Aorta (tissue), 5 donors: Measurements from ENCODE around the gene SLC6A11. TPM values are rescaled to one million over a fixed set of nuclear protein-coding genes. Genes with fewer than 3 reads are reported as not detected.

Experiments
- ATAC-seq: fragments of 200-7000 bp; cut with Tn5 transposase; one replicate; pipeline ENCODE4 v1.9.1; 2022; ENCODE audit warnings: moderate library complexity; ENCODE audit not compliant: low FRiP score
- DNase-seq, 2 donors: peaks; one replicate each; pipeline ENCODE4 v3.0.0-alpha.2; 2020
- H3K27ac ChIP-seq, 2 donors: one replicate each; pipeline ENCODE4 v1.5.1; 2013; ENCODE audit warnings: low read length in 2 of 2, mild to moderate bottlenecking in 2 of 2, moderate library complexity in 2 of 2, control low read depth in 1 of 2, inconsistent platforms in 1 of 2, low read depth in 1 of 2
- H3K27me3 ChIP-seq, 2 donors: one replicate each; pipeline ENCODE4 v1.6.1; 2013; ENCODE audit warnings: control low read depth in 1 of 2, low read length in 1 of 2, mild to moderate bottlenecking in 1 of 2, moderate library complexity in 1 of 2; ENCODE audit not compliant: insufficient read depth in 2 of 2, control insufficient read depth in 1 of 2
- H3K36me3 ChIP-seq, 2 donors: one replicate each; pipeline ENCODE4 v1.6.1; 2013; ENCODE audit warnings: control low read depth in 1 of 2, low read length in 1 of 2, mild to moderate bottlenecking in 1 of 2; ENCODE audit not compliant: insufficient read depth in 2 of 2, control insufficient read depth in 1 of 2
- H3K4me1 ChIP-seq, 2 donors: one replicate each; pipeline ENCODE4 v1.6.1; 2013; ENCODE audit warnings: low read length in 2 of 2, control low read depth in 1 of 2, mild to moderate bottlenecking in 1 of 2, moderate library complexity in 1 of 2; ENCODE audit not compliant: insufficient read depth in 2 of 2, control insufficient read depth in 1 of 2
- H3K4me3 ChIP-seq, 2 donors: one replicate each; pipeline ENCODE4 v1.5.1; 2013; ENCODE audit warnings: low read length in 2 of 2, control low read depth in 1 of 2, mild to moderate bottlenecking in 1 of 2
- H3K9me3 ChIP-seq: one replicate; pipeline ENCODE4 v1.6.1; 2013; ENCODE audit warnings: mild to moderate bottlenecking, low read length; ENCODE audit not compliant: control insufficient read depth
- WGBS, 2 donors: extraction: QIAGEN DNeasy Blood & Tissue Kit; methylation state at CpG; one replicate each; pipeline ENCODE4 v1.1.7; 2013; 5-methylcytosine and 5-hydroxymethylcytosine counted together
- intact Hi-C, 2 donors: fragments of 100-400 bp; cut with DNase I; formaldehyde crosslinking; loops; one replicate each; pipeline versions ENCODE4 v1.14.2 to v1.15.0; 2022
- polyA plus RNA-seq, 2 donors: library from polyadenylated mRNA; stranded (reverse); fragments of 200-250 nt; gene quantifications; one replicate each; pipeline ENCODE4 v1.2.3, GENCODE V29; 2013
- total RNA-seq, 2 donors: library from RNA; stranded (reverse); fragmentation: NEBNext Ultra II Directional; extraction: Animal tissue kit (Norgen Biotek cat#: 25700); gene quantifications; one replicate each; pipeline ENCODE4 v1.2.1, GENCODE V29; 2021
- donor health status: healthy with polysubstance abuse.
- donor health status: Bipolar disorder and iron deficiency.
- donor health status: DM: no; HTN: no; CAD: no.
- donor health status: DM: no; HTN: no; CAD: no.
- donor health status: DM: yes; HTN: yes; CAD: no.

SLC6A11 gene
- total and polyA plus RNA-seq, 4 donors: not detected

DNA sequence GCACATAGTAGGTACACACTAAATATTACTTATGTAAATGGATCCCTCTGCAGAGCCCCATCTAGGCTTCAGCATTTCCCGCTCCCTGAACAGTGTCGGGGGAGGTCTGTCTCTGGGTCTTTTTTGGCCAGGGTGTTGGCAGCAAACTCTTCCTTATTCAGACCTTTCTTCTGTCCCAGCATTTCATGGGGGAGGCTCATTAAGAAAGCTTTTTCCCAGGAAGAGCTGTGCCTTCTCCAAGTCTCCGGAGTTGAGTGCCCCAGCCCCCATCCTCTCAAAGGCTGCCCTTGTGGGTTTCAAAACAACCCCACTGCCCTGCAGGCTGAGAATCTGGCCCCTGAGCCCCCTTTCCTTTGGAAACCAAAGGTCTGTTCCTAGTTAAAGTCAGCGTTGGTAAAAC, 25.1 kb downstream of the SLC6A11 start:
- Histone ChIP-seq H3K27me3 (no peaks in the 10 kb centered on the region), H3K36me3 (no peaks in the 10 kb centered on the region), H3K4me1 (no peaks in the 10 kb centered on the region), H3K27ac (no peak overlapping the region), H3K9me3 (no peaks in the 10 kb centered on the region), H3K4me3 (no peak overlapping the region)
- intact Hi-C loops: no loop called here
- 42 to 48% methylated on average over 4 of the region's 4 CpGs for WGBS, 2 donors
- DNase-seq (no peak), ATAC-seq (no peak)

- ATAC-seq: no peak
- intact Hi-C loops: no loop called here
These were observed 27.4 kb downstream of the SLC6A11 start for GRCh38 chr3:10843378-10843777.

GRCh38 chr3:10845001-10845761, 29.2 kb downstream of the SLC6A11 start:
- DNase-seq: peak in 1 of 2 donors; percentile 69
- H3K4me3 ChIP-seq: no peak overlapping the region
- ATAC-seq: no peak
- intact Hi-C loops: no loop called here
- H3K9me3 ChIP-seq: no peaks in the 10 kb centered on the region
- WGBS, 2 donors: 66 to 67% methylated on average over 6 of the region's 6 CpGs
- no peaks in the 10 kb centered on the region for H3K27me3 ChIP-seq
- H3K36me3 ChIP-seq: no peaks in the 10 kb centered on the region
- H3K27ac ChIP-seq: no peak overlapping the region
- H3K4me1 ChIP-seq: no peaks in the 10 kb centered on the region

More at GRCh38 chr3:10843378-10843777, 27.4 kb downstream of the SLC6A11 start:
- Histone ChIP-seq H3K4me1 (no peaks in the 10 kb centered on the region), H3K4me3 (no peak overlapping the region), H3K9me3 (no peaks in the 10 kb centered on the region), H3K27me3 (no peaks in the 10 kb centered on the region), H3K27ac (no peak overlapping the region), H3K36me3 (no peaks in the 10 kb centered on the region)
- 90 to 92% methylated on average over 3 of the region's 3 CpGs for WGBS, 2 donors
- no peak for DNase-seq

GRCh38 chr3:10845839-10846656, 30.0 kb downstream of the SLC6A11 start:
- WGBS, 2 donors: 75 to 85% methylated on average over 5 of the region's 5 CpGs
- intact Hi-C loops: no loop called here
- no peak overlapping the region for H3K27ac ChIP-seq
- H3K4me3 ChIP-seq: no peak overlapping the region
- ATAC-seq (no peak), DNase-seq (peak in 1 of 2 donors; percentile 63)
- no peaks in the 10 kb centered on the region for H3K36me3 ChIP-seq
- no peaks in the 10 kb centered on the region for H3K4me1 ChIP-seq
- no peaks in the 10 kb centered on the region for H3K27me3 ChIP-seq
- no peaks in the 10 kb centered on the region for H3K9me3 ChIP-seq

DNA sequence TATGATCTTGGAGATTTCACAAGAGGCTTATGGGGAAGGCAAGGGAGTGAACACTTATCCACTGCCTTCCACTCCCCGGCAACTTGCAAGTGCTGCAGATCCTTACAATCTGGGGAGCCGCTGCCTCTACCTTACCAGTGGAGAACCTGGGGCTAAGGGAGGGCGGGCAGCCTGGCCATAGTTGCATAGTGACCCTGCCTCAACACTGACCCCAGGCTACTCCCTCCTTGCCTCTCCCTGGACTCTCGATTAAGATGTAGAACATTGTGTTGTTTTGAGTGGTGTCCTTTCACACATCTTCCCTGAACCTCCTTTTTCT, 30.6 kb downstream of the SLC6A11 start:
- DNase-seq (no peak), ATAC-seq (no peak)
- intact Hi-C loops: no loop called here
- Histone ChIP-seq H3K27me3 (no peaks in the 10 kb centered on the region), H3K4me1 (no peaks in the 10 kb centered on the region), H3K27ac (no peak overlapping the region), H3K4me3 (no peak overlapping the region), H3K36me3 (no peaks in the 10 kb centered on the region), H3K9me3 (no peaks in the 10 kb centered on the region)
- WGBS, 2 donors: 82 to 93% methylated on average over 4 of the region's 4 CpGs

GRCh38 chr3:10848261-10848660, 32.2 kb downstream of the SLC6A11 start:
- Histone ChIP-seq H3K4me3 (no peak overlapping the region), H3K9me3 (no peaks in the 10 kb centered on the region), H3K27me3 (no peaks in the 10 kb centered on the region), H3K27ac (no peak overlapping the region), H3K4me1 (no peaks in the 10 kb centered on the region), H3K36me3 (no peaks in the 10 kb centered on the region)
- no peak for DNase-seq
- intact Hi-C loops: no loop called here
- ATAC-seq: no peak
- WGBS, 2 donors: 80 to 85% methylated on average over 3 of the region's 3 CpGs

GRCh38 chr3:10852066-10852808, 36.2 kb downstream of the SLC6A11 start:
- H3K27ac ChIP-seq: no peak overlapping the region
- intact Hi-C loops: no loop called here
- no peak for ATAC-seq
- H3K4me1 ChIP-seq: no peaks in the 10 kb centered on the region
- 70 to 71% methylated on average over 17 of the region's 17 CpGs for WGBS, 2 donors
- no peak for DNase-seq
- no peaks in the 10 kb centered on the region for H3K27me3 ChIP-seq
- H3K9me3 ChIP-seq: no peaks in the 10 kb centered on the region
- H3K4me3 ChIP-seq: no peak overlapping the region
- no peaks in the 10 kb centered on the region for H3K36me3 ChIP-seq

DNA sequence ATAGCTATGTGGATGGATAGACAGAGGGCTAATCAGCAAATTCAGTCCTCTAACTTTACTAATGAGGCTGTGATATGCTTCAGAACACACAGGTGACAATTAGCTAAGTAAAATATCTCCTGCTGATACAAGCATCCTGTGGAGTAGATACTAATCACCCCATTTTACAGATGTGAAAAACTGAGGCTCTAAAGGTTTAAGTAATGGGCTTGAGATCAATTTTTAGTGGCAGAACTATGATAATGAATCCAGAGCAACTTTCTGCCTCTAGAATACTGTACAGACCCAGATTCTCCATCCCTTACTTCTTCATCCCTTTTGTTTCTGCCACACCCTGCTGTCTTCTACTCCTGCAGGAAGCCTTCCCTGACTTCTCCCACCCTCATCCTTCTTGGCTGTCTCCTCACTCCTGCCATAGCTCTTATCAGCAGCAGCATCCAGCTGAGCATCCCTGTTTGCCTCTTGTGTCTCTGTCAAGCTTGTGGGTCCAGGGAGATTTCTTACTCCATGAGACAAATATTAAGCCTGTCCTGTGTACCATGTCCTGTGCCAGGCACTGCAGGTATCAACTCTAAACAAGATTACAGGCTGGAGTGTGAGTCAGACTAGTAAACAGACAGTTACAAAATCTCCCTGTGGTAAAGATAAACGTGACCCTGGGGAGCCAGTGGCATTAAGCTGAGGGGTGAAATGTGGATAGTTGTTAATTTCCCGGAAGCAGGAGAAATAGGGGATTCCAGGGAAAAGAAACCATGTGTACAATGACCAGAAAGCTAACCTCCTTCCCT, 39.2 kb downstream of the SLC6A11 start:
- no peak for DNase-seq
- WGBS, 2 donors: 39 to 42% methylated on average over 2 of the region's 2 CpGs
- H3K27ac ChIP-seq: no peak overlapping the region
- H3K36me3 ChIP-seq: no peaks in the 10 kb centered on the region
- H3K27me3 ChIP-seq: no peaks in the 10 kb centered on the region
- no peaks in the 10 kb centered on the region for H3K4me1 ChIP-seq
- H3K9me3 ChIP-seq: no peaks in the 10 kb centered on the region
- intact Hi-C loops: no loop called here
- no peak for ATAC-seq
- H3K4me3 ChIP-seq: no peak overlapping the region
